ENCODE data around the gene NCAPG.
"Not testable (repeated sequence)": the region's sequence is repeated elsewhere in the genome, so short reads cannot be mapped to it uniquely, and the experiment has no call there.

The NCAPG gene

DNA sequence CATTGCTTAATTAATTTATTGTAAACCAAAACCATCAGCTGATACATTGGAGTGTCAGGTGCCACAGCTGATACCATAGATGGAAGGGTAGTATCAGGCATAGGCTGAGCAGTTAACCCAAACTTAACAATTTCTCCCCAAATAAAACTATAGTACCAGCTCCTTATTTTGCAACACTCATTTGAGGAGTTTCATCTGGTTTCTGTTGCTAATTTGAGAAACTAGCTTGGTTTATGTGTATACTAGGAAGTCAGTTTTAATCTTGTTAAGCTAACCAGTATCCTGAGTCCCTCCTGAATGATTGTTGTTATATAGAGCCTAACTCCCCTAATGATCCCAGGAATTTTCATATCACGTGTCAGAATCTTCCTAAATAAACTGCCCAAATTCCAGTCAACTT lies 13.0 kb upstream of the NCAPG start:
- DNase-seq (ENCODE audit: low read depth) = no peak

DNA sequence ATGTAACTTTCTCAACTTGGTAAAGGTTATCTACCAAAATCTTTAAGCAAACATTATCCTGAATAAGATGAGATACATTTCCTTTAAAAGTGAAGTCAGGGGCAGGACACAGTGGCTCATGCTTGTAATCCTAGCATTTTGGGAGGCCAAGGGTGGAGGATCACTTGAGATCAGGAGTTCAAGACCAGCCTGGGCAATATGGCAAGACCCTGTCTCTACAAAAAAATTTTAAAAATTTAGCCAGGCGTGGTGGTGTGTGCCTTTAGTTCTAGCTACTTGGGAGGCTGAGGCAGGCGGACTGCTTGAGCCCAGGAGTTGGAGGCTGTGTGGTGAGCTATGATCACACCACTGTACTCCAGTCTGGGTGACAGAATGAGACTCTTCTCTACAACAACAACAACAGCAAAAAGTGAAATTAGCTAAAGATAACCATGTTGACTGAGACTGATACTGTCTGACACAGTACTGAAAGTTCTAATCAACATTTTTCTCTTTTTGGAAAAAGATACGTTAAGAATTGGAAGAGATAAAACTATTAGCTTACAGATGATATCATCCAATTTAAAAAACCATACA lies 5.1 kb upstream of the NCAPG start:
- no peak for DNase-seq (ENCODE audit: low read depth)

DNA sequence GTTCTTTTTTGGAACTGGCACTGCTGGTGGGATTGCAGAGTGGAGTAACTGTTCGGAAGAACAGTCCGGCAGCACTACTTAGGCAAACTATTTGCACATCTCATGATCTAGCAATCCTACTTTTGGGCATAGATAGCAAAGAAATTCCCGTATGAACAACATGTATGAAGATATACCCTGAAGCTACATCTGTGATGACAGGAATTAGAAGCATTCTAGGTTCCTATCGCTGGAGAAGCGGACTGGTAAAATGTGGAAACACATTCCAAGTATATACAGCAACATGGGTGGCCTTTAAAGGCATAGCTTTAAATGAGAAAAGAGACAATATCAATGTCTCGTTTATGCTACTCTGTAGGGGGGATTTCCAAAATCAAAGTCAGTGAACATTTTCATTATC lies 3.3 kb upstream of the NCAPG start:
- DNase-seq (ENCODE audit: low read depth) = no peak

GRCh38 chr4:17809667-17810066 lies 1.1 kb upstream of the NCAPG start:
- no peak for DNase-seq (ENCODE audit: low read depth)

GRCh38 chr4:17811078-17811603 lies 362 bp downstream of the NCAPG start:
- DNase-seq (ENCODE audit: low read depth) = peak; percentile 4

DNA sequence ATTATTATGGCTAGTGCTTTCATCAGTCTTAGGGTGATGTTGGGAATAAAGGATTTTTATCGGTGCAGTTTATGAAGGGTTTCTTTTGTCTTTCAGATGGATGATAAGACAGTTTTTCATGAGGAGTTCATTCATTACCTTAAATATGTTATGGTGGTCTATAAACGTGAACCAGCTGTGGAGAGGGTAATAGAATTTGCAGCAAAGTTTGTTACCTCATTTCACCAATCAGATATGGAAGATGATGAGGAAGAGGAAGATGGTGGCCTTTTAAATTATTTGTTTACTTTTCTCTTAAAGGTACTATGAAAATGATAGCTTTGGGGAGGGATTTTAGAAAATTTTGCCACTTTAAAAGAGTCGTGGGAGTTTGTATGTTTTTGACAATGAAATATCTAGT lies 1.3 kb downstream of the NCAPG start:
- no peak for DNase-seq (ENCODE audit: low read depth)

DNA sequence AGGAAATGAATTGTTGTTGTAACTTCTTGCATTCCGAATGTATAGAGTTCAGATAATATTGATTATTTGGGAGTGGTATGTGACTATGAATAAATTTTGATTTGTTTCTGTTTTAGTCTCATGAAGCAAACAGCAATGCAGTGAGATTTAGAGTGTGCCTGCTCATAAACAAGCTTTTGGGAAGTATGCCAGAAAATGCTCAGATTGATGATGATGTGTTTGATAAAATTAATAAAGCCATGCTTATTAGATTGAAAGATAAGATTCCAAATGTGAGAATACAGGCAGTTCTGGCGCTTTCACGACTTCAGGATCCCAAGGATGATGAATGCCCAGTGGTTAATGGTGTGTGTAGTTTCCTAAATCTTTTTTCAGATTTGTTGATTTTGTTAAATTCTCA lies 2.0 kb downstream of the NCAPG start:
- DNase-seq (ENCODE audit: low read depth) = no peak

DNA sequence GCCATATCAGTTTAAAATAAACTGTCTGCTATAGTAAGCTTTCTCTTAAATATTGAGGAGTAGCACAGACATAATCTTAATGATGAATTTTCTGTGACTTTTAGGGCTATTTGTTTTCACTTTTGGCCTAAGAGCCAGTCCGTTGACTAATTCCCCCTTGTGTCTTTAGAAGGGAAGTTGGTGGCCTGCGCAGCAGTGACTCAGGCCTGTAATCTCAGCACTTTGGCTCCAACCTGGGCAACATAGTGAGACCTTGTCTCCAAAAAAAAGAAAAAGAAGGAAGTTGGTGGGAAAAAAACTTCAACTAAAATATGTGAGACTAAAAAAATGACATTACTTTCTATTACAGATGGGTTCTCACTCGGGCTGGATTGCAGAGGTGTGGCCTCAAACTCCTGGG lies 3.4 kb downstream of the NCAPG start:
- no peak for DNase-seq (ENCODE audit: low read depth)

GRCh38 chr4:17816142-17816541 lies 5.4 kb downstream of the NCAPG start:
- DNase-seq (ENCODE audit: low read depth) = no peak

DNA sequence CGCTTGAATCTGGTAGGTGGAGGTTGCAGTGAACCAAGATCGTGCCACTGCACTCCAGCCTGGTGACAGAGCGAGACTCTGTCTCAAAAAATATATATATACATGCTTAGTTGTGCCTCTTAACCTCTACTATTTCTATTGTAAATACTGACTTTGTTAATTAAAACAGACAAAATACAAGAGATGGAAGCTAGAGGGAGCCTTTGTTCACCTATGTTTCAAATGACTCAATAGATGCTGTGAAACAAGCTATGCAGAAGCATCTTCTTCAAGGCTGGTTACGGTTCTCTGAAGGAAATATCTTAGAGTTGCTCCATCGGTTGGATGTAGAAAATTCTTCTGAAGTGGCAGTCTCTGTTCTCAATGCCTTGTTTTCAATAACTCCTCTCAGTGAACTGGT lies 6.2 kb downstream of the NCAPG start:
- DNase-seq (ENCODE audit: low read depth) = no peak

GRCh38 chr4:17823871-17824669 lies 13.3 kb downstream of the NCAPG start:
- no peak for DNase-seq (ENCODE audit: low read depth)

DNA sequence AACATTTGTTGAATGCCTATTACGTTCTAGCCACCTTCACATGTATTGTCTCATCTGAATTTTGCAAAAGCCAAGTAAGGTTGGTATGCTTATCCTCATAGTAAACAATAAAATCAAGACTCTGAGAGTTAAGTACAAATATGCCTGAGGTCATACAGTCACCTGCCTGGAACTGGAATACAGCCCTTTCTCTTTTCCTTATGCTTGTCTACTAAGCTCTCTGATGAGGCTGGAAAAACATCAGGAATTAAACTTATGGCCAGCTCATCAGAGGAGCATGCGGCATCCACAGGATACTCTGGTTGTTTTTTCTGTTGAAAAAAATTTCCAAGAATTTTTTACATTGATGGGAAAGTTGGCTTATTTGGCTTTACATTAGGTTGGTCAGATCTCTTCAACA lies 35.5 kb downstream of the NCAPG start:
- no peak for DNase-seq (ENCODE audit: low read depth)

DNA sequence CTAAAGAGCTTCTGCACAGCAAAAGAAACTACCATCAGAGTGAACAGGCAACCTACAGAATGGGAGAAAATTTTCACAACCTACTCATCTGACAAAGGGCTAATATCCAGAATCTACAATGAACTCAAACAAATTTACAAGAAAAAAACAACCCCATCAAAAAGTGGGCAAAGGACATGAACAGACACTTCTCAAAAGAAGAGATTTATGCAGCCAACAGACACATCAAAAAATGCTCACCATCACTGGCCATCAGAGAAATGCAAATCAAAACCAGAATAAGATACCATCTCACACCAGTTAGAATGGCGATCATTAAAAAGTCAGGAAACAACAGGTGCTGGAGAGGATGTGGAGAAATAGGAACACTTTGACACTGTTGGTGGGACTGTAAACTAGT lies 39.5 kb downstream of the NCAPG start:
- DNase-seq (ENCODE audit: low read depth) = not testable (repeated sequence)

GRCh38 chr4:17851959-17852358 lies 41.2 kb downstream of the NCAPG start:
- no peak for DNase-seq (ENCODE audit: low read depth)

DNA sequence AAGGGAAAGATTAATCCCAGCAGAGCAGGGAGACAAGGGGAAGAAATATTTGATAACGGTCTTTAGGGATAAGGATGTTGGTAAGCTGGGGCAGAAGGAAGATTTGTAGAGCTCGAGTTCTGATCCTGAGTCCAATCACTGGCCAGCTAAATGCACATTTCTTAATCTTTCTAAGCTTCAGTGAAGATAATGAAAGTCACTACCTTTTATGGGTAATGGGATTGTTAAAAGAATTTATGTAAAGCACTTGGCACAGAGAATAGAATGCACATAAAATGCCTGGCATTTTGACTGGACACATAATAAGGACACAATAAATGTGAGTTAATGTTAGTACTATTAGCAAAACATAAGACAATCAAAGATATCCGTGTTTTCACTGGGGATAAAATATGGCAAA lies 43.3 kb downstream of the NCAPG start:
- no peak for DNase-seq (ENCODE audit: low read depth)

DNA sequence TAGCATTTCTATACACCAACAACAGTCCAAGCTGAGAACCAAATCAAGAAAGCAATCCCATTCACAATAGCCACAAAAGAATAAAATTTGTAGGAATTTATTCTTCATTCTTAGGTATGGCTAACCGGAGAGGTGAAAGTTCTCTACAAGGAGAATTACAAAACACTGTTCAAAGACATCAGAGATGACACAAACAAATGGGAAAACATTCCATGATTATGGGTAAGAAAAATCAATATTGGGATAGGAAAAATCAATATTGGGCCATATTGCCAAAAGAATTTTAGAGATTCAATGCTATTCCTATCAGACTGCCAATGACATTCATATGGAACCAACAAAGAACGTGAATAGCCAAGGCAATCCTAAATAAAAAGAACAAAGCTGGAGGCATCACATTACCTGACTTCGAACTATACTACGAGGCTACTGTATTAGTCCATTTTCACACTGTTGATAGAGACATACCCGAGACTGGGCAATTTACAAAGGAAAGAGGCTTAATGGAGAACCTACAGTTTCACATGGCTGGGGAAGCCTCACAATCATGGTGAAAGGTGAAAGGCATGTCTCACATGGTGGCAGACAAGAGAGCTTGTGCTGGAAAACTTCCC lies 49.1 kb downstream of the NCAPG start:
- no peak for DNase-seq (ENCODE audit: low read depth)

DNA sequence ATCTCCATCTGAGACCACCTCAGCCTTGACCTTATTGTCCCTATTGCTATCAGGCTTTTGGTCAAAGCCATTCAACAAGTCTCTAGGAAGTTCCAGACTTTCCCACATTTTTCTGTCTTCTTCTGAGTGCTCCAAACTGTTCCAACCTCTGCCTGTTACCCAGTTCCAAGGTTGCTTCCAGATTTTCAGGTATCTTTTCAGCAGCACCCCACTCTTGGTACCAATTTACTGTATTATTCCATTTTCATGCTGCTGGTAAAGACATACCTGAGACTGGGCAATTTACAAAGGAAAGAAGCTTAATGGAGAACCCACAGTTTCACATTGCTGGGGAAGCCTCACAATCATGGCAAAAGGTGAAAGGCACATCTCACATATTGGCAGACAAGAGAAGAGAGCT lies 51.1 kb downstream of the NCAPG start:
- DNase-seq (ENCODE audit: low read depth) = not testable (repeated sequence)

DNA sequence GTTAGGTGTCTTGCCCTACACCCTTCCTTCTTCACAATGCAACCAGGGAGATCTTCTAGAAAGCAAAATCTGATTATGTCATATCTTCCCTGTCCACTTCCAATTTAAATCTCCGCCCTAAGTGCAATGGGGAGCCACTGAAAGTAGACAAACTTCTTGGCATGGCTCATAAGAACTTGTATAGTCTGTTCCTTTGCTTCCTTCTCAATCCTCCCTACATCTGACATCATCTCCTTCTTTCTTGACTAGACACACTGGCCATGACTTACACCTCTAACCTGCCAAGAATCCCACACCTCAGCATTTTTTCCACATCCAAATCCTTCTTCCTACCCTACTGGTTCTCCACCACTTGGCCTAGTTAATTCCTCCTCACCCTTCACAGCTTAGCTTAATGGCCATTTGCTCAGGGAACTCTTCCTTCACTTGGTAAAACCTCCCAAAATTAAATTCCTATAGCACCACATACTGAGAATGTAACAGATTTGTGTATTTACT lies 55.1 kb downstream of the NCAPG start:
- DNase-seq (ENCODE audit: low read depth) = no peak

GRCh38 chr4:17866810-17867209 lies 56.0 kb downstream of the NCAPG start:
- DNase-seq (ENCODE audit: low read depth) = no peak

GRCh38 chr4:17867276-17867675 lies 56.5 kb downstream of the NCAPG start:
- DNase-seq (ENCODE audit: low read depth) = no peak

DNA sequence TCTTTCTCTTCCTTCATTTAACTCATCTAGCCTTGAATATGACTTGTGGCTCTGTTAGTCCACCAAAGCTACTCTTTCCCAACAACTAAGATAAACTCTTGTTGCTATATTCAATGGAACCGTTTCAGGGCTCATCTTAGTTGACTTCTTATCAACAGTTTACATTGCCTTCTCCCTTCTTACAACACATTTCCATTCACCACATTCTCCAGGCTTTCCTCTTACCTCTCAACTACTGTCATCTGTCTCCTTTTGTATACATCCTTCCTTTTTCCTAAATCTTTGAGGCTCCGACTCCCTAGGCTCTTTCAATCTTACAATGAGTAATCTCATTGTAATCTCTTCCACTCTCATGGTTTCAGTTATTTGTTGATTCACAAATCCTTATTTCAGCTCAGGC lies 58.5 kb downstream of the NCAPG start:
- no peak for DNase-seq (ENCODE audit: low read depth)

DNA sequence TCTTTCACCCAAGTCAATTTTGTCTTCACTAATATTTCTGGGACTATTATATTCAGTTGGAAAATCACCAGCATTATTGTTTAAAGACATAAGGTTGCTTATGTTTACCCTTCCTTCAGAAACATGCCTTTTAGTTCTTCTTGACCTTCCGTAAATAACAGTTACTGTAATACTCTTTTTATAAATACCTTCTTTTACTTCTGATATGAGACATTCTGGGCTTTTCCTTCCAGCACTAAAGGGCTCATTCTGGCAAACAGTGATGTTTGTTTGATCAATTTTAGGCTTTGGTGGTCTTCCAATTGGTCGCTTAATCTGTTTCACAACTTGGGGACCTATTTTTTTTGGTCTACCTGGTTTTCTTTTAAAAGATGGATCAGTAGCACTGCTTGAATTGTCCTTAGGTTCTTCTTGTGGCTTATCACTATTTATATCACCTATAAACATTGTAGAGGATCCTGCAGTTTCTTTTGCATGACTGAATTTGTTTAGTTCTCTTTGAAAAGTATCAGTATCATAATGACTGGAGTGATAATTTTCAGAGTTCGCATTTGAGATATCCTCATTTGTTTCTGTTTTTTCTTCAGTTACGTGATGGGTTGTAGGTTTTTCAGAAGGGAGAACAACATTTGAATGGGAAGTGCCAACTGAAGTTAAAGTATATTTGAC lies 64.8 kb downstream of the NCAPG start:
- DNase-seq (ENCODE audit: low read depth) = no peak

GRCh38 chr4:17876943-17877342 lies 66.2 kb downstream of the NCAPG start:
- no peak for DNase-seq (ENCODE audit: low read depth)
